GM21717 (cell line): ENCODE data around the gene OR10S1.
"Not testable (repeated sequence)": the region's sequence is repeated elsewhere in the genome, so short reads cannot be mapped to it uniquely, and the experiment has no call there.

Experiments
- ATAC-seq: cut with Tn5 transposase; IDR thresholded peaks from one replicate; pipeline ENCODE4 v1.9.1; 2021; ENCODE audit warnings: mild to moderate bottlenecking, moderate library complexity; ENCODE audit not compliant: unreplicated experiment

Gene OR10S1

GRCh38 chr11:123977731-123978347 is at the start of gene OR10S1:
Gene OR10S1 (minus strand): TSS chr11:123977781. CDS start chr11:123977664, 117 bp downstream.
- no peak for ATAC-seq

- ATAC-seq: no peak
These were observed 48.9 kb upstream of the OR10S1 start, which contains the start of gene OR10G8 for GRCh38 chr11:124026498-124026897. Gene OR10G8 (plus strand): TSS chr11:124026798. CDS start chr11:124029623, 2,825 bp downstream.

GRCh38 chr11:124015837-124016236 is 38.3 kb upstream of the OR10S1 start:
- ATAC-seq: not testable (repeated sequence)

- ATAC-seq: no peak
These were observed 35.1 kb upstream of the OR10S1 start, which contains the start of gene OR10G4 for GRCh38 chr11:124012697-124013096. Gene OR10G4 (plus strand): TSS chr11:124012997. CDS start chr11:124015575, 2,578 bp downstream.

GRCh38 chr11:123995119-123995518 is 17.5 kb upstream of the OR10S1 start, which contains the start of gene OR10G6:
Gene OR10G6 (minus strand): TSS chr11:123995161. CDS start chr11:123995161, 0 bp downstream.
- no peak for ATAC-seq

- ATAC-seq: no peak
These were observed 1.7 kb upstream of the OR10S1 start for GRCh38 chr11:123979311-123979710.

- no peak for ATAC-seq
These were observed 616 bp downstream of the OR10S1 start for GRCh38 chr11:123976770-123977560.

- ATAC-seq: no peak
These were observed 3.8 kb downstream of the OR10S1 start for GRCh38 chr11:123973816-123974215.

- no peak for ATAC-seq
These were observed 20.8 kb downstream of the OR10S1 start for GRCh38 chr11:123956752-123957151.

- no peak for ATAC-seq
These were observed 32.4 kb downstream of the OR10S1 start for GRCh38 chr11:123945132-123945531.

- ATAC-seq: no peak
These were observed 33.8 kb downstream of the OR10S1 start, which contains the start of gene OR6T1 for GRCh38 chr11:123943738-123944137. Gene OR6T1 (minus strand): TSS chr11:123943838. CDS start chr11:123943838, 0 bp downstream.

GRCh38 chr11:123942413-123942812 is 35.2 kb downstream of the OR10S1 start:
- no peak for ATAC-seq

GRCh38 chr11:123939317-123939716 is 38.3 kb downstream of the OR10S1 start, which contains the start of gene OR4D5:
Gene OR4D5 (plus strand): TSS chr11:123939617. CDS start chr11:123939617, 0 bp downstream.
- ATAC-seq: no peak
